Measurements from ENCODE around the gene BCAM. TPM values are rescaled to one million over a fixed set of nuclear protein-coding genes. Genes with fewer than 3 reads are reported as not detected.

Gene BCAM
- total and polyA plus RNA-seq, 10 donors, result 4.9 to 64.8 (median 55.3) TPM

DNA sequence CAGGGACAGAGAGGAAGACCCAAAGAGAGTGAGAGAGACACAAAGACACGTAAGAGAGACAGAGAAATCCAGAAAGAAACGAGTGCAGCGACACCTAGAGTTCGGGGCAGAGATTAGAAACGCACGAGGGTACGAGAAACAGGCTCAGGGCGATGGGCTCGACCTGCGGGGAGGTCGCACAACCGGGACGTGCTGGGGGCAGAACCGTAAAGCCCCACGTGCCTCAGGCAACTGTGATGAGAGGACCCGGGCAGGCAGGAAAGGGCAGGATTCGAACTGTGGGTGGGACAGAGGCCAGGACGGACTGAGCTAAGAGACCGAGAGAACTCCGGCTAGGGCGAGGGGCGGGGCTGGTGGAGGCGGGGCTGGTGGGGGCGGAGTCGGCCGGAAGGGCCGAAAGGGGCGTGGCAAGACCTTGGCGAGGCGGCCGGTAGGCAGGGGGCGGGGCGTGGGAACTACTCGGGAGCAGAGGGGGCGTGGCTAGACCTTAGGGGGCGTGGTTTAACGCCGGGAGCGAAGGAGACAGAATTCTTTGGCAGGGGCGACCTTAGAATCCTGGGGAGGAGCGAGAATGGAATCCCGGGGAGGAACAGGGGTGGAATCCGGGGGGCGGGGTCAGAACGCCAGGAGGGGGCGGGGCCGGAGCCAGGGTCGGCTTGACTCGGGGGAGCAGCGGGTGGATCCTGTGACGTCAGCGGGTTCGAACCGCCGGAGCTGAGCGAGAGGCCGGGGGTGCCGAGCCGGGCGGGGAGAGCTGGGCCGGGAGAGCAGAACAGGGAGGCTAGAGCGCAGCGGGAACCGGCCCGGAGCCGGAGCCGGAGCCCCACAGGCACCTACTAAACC lies 36.9 kb downstream of the BCAM start, which contains the start of gene NECTIN2:
Gene NECTIN2 (plus strand): TSS at position 686 of the 843 bp plus-strand sequence. CDS start 229 bp downstream, outside the sequence.
- peak; percentile 97 for DNase-seq
- Histone ChIP-seq H3K4me3 (peak within 1 kb of the TSS; percentile 56 to 79 (median 66)), H3K36me3 (no peaks in the 10 kb centered on the region), H3K27me3 (replicated peaks in 1 of 7) (peaks cover 0 to 40% (median 7%) of the 10 kb centered on the region in 7 donors), H3K4me1 (peaks cover 8 to 77% (median 59%) of the 10 kb centered on the region in 6 donors), H3K9me3 (no peaks in the 10 kb centered on the region), H3K27ac (peak within 1 kb of the TSS; percentile 79 to 98 (median 94))
- intact Hi-C loops (cut with DNase I; ENCODE audit: low total_unique reads), result no loop called here
- peak; percentile 86 to 94 (median 92) for TF ChIP-seq POLR2AphosphoS5 (IDR thresholded peaks at IDR 0.05)
- TF ChIP-seq POLR2A (IDR thresholded peaks at IDR 0.05), result peak in 1 of 3 donors; percentile 53
- TF ChIP-seq, protein P1, sequence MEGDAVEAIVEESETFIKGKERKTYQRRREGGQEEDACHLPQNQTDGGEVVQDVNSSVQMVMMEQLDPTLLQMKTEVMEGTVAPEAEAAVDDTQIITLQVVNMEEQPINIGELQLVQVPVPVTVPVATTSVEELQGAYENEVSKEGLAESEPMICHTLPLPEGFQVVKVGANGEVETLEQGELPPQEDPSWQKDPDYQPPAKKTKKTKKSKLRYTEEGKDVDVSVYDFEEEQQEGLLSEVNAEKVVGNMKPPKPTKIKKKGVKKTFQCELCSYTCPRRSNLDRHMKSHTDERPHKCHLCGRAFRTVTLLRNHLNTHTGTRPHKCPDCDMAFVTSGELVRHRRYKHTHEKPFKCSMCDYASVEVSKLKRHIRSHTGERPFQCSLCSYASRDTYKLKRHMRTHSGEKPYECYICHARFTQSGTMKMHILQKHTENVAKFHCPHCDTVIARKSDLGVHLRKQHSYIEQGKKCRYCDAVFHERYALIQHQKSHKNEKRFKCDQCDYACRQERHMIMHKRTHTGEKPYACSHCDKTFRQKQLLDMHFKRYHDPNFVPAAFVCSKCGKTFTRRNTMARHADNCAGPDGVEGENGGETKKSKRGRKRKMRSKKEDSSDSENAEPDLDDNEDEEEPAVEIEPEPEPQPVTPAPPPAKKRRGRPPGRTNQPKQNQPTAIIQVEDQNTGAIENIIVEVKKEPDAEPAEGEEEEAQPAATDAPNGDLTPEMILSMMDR (IDR thresholded peaks at IDR 0.05 in 8 of 11, conservative IDR thresholded peaks at IDR 0.05 in 3 of 11), result peak; percentile 37 to 92 (median 66)
- 0 to 1% (median 1%) methylated on average over 54 to 67 of the region's 67 CpGs for WGBS, 5 donors

DNA sequence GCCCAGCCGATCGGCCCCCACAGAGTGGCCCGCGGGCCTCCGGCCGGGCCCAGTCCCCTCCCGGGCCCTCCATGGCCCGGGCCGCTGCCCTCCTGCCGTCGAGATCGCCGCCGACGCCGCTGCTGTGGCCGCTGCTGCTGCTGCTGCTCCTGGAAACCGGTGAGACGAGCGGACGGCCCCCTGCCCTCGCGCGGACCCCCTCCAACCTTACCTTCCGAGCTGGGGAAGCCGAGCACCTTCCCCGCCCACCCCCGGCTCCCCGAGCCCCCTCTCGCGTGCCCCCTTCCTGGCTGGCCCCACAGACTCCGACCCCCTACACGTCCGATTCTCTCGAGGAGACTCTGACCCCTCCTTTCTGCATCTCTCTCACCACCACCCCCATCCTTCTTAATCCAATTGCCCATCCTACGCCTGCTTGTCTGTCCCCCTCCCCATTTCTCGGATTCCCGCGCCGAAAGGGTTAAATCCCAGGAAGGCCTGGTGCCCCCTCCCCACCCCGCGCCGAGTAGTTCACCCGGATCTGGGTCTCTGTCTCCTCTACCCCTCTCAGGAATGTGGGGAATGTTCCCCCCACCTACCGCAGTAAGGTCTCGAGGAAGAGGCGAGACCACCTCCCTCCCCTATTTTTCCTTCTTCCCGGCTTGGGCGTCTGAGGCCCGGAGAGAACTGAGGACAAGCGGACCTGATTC lies 37.7 kb downstream of the BCAM start:
- intact Hi-C loops (cut with DNase I; ENCODE audit: low total_unique reads), result no loop called here
- Histone ChIP-seq H3K36me3 (no peaks in the 10 kb centered on the region), H3K4me1 (peaks cover 8 to 79% (median 63%) of the 10 kb centered on the region in 6 donors), H3K27ac (peak overlapping the region; percentile 79 to 98 (median 94)), H3K9me3 (no peaks in the 10 kb centered on the region), H3K4me3 (peak overlapping the region; percentile 56 to 79 (median 66)), H3K27me3 (replicated peaks in 1 of 7) (peaks cover 0 to 40% (median 7%) of the 10 kb centered on the region in 7 donors)
- 0 to 2% (median 1%) methylated on average over 35 to 51 of the region's 51 CpGs for WGBS, 5 donors
- peak; percentile 75 for DNase-seq
- TF ChIP-seq, protein P1 (IDR thresholded peaks at IDR 0.05 in 8 of 11, conservative IDR thresholded peaks at IDR 0.05 in 3 of 11), result no peak
- TF ChIP-seq POLR2A (IDR thresholded peaks at IDR 0.05), result no peak
- no peak for TF ChIP-seq POLR2AphosphoS5 (IDR thresholded peaks at IDR 0.05)

DNA sequence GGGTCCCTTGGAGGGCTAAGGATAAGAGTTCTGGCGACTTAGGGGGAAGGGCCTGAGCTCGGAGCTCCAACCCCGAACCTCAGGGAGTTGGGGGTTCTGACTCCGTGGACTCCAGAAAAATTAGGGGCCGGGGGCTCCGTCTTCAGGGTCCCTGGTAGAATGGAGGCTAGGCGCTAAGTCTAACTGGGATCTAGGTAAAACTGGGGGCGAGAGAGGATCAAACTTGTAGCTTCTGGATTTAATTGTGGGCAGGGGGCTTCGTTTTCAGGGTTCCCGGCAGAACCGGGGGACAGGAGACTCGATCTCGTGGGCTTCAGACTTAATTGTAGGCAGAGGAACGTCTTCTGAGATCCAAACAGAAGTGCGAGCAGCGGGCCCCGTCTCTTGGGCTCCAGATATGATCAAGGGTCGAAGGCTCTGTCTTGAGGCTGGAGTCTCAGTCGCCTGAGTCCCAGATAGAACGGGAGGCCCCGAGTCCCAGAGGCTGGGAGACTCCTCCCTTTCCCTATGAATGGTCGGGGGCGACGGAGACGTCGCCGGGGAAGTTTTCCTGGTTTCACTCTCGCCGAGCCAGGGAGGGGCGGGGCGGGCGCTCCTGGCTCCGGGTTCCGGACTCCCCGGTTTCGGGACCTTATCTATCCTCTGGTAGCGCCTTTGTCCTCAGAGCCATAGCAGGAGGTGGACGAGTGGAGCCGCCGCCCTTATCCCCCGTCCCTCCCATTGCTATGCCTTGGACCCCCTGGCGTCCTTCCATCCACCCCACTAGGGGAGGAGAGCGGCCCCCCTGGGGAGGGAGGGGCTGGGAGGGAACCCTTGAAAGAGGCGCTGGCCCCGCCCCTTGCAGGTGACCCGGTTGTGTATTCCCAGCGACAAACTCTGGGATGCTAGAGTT lies 38.5 kb downstream of the BCAM start:
- 2 to 5% (median 3%) methylated on average over 32 to 47 of the region's 47 CpGs for WGBS, 5 donors
- intact Hi-C loops (cut with DNase I; ENCODE audit: low total_unique reads), result no loop called here
- DNase-seq, result peak; percentile 85
- peak overlapping the region; percentile 79 to 98 (median 94) for H3K27ac ChIP-seq
- no peaks in the 10 kb centered on the region for H3K9me3 ChIP-seq
- peaks cover 8 to 87% (median 66%) of the 10 kb centered on the region in 6 donors for H3K4me1 ChIP-seq
- peaks cover 0 to 40% (median 7%) of the 10 kb centered on the region in 7 donors for H3K27me3 ChIP-seq (replicated peaks in 1 of 7)
- H3K36me3 ChIP-seq, result no peaks in the 10 kb centered on the region
- H3K4me3 ChIP-seq, result peak overlapping the region; percentile 56 to 79 (median 66)
- TF ChIP-seq, protein P1 (IDR thresholded peaks at IDR 0.05 in 8 of 11, conservative IDR thresholded peaks at IDR 0.05 in 3 of 11), result no peak
- TF ChIP-seq POLR2A (IDR thresholded peaks at IDR 0.05) (peak in 2 of 3 donors; percentile 21 to 24), POLR2AphosphoS5 (IDR thresholded peaks at IDR 0.05) (peak; percentile 56 to 75 (median 74))
